ENCODE data around the gene PHLDA2.

- no peak for TF ChIP-seq POLR2A (IDR thresholded peaks at IDR 0.05; ENCODE audit: low read depth, low read length)
- TF ChIP-seq TAF1 (IDR thresholded peaks at IDR 0.05; ENCODE audit: low read depth, low read length), result no peak
These were observed 907 bp upstream of the PHLDA2 start for GRCh38 chr11:2929950-2930703.

Measured in GM12891 (cell line).